ENCODE data around the gene PDZD7.

The PDZD7 gene

DNA sequence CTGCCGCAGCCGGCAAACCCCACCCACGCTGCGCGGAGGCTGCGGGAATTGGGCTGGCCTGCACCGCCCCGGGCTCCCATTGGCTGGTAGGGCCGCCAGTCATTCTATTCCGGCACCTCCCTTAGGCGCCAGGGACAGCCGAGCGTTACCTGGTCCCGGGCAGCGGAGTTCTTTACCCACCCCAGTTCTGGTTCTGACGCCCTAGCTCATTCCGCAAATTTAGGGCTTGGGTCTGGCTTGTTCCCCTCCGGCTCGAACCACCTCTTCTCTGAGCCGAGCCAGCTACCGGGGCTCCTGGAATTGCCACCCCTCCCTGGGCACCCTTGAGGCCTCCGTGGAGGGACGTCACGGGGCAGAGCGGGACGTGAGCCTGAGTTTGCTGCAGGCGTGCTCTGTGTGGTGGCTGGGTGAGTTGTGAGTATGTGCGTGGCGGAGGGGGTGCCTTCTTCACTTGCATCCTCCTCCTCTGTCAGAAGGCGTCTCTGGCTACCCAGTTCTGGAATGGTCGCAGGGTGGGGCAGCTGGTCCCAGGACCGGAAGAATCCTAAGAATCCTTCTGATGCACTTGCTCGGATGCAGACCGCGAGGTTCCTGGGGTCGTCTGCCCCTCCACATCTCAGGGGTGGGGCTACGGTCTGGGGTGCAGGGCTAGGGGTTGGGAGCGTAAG lies at the start of gene PDZD7, which contains the start of gene SFXN3:
TSS of gene PDZD7 (minus strand) at position 2 of the 668 bp plus-strand sequence. CDS start 910 bp downstream, outside the sequence.
TSS of gene SFXN3 (plus strand) at position 107 of the 668 bp plus-strand sequence. CDS start 3,461 bp downstream, outside the sequence.
- FAIRE-seq, result peak; percentile 54
- peak; percentile 96 for DNase-seq (ENCODE audit: extremely low spot score, insufficient read length, low read depth)

DNA sequence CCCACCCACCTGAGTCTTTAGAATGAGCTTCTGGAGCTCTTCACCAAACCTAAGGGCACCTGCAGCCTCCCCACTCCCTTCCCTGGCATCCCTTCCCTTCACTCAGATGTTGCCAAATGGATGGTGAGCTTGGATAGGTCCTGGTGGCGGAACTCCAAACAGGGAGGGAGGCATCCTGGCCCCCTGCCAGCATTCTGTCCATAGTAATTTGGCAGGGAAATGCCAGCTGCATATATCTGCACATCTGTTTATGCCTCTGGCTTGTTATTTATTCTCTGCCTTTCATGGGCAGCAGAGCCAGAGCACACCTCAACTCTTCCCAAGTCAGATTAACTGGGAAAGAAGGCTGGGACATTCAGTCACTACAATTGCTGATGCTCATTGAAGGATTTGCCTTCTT lies 48.9 kb upstream of the PDZD7 start:
- no peak for DNase-seq (ENCODE audit: extremely low spot score, insufficient read length, low read depth)
- no peak for FAIRE-seq

DNA sequence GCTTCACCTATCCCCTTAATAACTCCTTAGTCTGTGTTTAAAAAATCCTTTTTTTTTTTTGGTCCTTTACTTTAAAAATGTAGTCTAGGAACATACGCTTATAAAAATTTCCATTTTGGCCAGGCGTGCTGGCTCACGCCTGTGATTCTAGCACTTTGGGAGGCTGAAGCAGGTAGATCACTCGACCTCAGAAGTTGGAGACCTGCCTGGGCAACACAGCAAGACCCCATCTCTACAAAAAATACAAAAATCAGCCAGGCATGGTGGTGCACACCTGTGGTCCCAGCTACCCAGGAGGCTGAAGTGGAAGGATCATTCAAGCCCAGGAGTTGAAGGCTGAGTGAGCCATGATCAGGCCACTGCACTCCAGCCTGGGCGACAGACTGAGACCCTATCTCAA lies 45.7 kb upstream of the PDZD7 start:
- FAIRE-seq (no peak), DNase-seq (ENCODE audit: extremely low spot score, insufficient read length, low read depth) (no peak)

DNA sequence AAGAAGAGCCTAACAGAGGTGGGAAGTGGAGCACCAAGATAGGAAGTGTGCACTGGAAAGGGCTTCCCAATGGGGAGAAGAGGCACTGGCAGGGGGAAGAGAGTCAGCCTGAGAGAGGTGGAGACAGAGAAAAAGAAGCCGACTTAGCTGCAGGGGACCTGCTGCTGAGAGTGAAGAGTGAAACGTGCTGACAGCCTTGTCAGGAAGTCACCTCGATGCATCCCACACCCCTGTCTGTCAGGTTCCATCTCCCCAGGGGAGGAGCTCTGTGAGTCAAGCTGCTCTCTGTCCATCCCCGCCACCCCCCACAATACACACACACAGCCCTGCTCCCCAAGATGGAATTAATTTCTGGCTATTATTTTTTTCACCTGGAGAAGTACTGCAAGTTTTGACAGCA lies 44.8 kb upstream of the PDZD7 start:
- no peak for DNase-seq (ENCODE audit: extremely low spot score, insufficient read length, low read depth)
- no peak for FAIRE-seq

DNA sequence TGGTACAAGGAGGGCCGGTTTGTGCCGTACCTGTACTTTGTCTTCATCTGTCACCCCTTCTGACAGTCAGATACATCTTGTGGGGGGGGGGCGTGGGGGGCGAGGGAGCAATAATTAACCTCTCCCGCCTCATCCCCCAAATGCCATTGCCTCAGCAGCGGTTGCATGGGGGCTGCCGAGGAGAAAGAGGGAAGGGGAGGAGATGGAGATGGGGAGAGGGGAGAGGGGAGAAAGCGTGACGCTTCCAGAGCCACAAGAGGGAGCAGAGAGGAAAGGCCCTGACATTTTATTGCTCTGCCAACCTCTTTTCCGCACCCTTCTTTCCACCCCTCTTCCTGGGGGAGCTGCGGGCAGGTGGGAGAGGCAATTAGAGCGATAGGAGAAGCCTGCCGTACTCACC lies 42.7 kb upstream of the PDZD7 start:
- FAIRE-seq (no peak), DNase-seq (ENCODE audit: extremely low spot score, insufficient read length, low read depth) (no peak)

DNA sequence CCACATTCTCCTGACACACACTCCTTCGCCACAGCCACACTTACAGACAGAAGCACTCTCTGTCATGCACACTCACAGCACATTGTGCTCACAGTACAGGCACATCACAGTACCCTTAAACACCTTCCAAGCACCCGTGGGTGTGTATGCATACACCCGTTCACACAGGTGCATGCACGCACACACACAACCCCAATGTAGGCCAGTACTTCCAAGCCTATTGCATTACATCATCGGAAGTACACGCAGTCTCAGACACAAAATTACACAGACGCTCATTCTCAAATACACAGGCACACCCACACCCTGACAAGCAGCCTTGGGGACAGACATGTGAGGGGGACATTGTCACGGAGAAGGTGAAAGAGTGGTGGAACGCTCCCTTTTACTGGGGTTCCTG lies 42.0 kb upstream of the PDZD7 start:
- FAIRE-seq, result no peak

DNA sequence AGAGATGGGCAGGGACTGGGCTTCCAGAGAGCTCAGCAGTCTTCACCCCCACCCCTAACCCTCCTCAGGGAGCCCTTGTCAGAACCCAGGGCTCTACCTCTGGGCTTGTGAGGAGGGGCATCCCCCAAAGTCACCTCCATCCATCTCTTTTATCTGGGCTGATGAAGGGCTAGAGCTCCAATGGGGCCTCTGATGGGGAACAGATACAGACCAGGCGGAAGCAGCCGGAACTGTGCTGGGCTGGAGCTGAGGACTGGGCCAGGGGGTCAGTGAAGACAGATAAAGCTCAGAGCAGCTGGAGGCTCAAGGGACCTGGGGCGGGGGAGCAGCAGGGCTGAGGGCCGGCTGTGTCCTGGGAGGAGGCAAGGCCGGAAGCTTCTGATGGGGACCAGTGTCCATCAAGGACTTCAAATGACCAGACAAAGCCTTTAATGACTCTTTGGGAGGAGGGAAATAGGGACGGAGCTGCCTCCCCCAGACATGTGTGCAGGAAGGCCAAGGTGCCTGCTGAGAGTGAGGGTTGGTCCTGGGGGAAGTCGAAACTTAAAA lies 41.0 kb upstream of the PDZD7 start:
- FAIRE-seq (no peak), DNase-seq (ENCODE audit: extremely low spot score, insufficient read length, low read depth) (no peak)

More for the DNA sequence above, 42.0 kb upstream of the PDZD7 start:
- DNase-seq (ENCODE audit: extremely low spot score, insufficient read length, low read depth), result no peak

DNA sequence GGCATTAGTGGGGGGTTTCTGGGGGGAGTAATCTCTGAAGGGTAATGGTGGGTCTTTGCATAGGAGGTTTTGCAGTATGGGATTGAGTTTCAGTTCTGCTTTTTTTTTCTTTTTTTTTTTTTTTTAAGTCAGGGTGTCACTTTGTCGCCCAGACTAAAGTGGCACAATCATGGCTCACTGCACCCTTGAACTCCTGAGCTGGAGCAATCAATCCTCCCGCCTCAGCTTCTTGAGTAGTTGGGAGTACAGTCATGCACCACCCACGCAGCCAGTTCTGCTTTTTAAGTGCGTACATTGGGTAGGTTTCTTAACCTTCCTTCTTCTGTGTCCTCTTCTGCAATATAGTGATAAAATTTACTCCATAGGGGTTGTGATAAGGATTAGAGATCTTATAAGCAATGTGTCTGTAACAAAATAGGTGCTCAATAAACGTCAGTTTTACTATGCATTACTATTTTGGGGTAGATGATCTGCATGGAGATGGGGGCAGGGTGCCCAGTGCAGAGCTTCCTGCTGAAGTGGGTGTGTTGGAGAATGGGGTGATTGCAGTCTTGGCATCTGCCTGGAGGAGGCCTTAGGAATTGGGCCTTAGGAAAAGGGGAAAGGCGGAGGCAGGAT lies 40.4 kb upstream of the PDZD7 start:
- FAIRE-seq (peak; percentile 69), DNase-seq (ENCODE audit: extremely low spot score, insufficient read length, low read depth) (no peak)

DNA sequence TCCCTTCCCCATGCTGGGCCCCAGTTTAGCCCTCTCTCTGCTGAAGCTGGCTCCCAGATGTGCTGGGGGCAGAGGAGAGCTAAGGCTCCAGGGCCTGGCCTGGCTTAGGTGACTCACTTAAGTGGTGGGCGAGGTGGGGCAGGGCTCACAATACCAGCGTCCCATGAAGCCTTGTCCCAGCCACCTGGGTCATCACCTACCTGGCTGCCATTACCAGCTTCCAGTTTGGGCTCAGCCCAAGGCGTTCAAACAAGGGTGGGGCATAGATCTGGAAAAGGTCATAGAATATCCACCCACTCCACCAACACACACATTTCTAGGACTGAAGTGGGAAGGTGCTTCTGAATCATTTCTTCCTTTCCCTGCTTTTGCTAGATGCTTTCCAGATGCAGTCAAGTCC lies 39.2 kb upstream of the PDZD7 start:
- DNase-seq (ENCODE audit: extremely low spot score, insufficient read length, low read depth), result no peak
- FAIRE-seq, result no peak

DNA sequence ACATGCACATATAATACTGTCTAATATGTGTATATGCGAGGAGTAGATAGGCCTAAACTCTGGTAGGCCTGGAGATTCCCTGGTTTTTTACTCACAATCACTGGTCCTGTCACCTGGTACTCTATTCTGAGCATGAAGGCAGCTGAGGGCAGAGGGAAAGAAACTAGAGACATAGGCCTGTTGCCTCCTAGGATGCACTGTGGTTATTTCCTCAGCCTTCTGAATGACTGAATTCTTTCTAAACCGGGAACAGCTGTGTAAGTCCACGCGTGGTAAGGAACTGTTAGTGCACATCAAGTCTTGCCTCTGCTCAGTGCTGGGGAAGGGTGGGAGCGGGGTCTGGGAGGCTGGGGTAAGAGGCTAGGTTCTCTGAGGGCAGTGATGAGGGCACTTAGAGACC lies 38.5 kb upstream of the PDZD7 start:
- FAIRE-seq (no peak), DNase-seq (ENCODE audit: extremely low spot score, insufficient read length, low read depth) (no peak)

DNA sequence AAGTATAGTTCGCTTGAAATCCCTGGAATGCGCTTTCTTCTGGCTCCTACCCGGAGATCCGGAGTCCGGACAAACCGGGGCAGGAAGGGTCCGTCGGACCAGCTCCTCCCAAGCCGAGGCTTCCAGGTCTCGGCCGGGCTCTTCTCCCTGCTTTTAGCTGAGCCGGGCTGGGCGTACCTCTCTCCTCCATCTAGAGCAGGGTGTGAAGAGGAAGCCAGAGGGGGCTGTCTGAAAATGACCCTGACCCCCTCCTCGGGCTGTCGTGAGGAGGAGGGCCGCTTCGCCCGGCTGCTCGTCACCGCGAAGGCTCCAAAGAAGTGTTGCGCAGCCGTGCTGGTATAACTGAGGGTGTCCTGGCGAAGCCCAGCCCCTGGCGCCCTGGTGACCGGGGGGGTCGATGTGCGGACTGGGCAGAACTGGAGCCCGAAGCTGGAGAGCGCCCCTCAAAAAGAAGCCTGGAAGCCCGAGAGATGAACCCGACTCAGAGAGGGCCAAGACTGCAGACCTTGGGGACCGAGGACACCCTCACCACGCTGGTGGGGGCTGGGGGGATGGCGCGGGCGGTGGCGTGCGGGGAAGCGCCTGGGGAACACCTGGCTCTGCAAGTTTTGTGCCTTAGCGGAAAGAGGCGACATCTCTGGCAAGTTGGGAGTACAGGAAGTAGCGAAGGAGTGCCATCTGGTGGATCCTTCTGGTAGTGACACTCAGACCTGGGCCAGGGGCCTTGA lies 36.6 kb upstream of the PDZD7 start:
- peak; percentile 60 for DNase-seq (ENCODE audit: extremely low spot score, insufficient read length, low read depth)
- FAIRE-seq, result peak; percentile 87

DNA sequence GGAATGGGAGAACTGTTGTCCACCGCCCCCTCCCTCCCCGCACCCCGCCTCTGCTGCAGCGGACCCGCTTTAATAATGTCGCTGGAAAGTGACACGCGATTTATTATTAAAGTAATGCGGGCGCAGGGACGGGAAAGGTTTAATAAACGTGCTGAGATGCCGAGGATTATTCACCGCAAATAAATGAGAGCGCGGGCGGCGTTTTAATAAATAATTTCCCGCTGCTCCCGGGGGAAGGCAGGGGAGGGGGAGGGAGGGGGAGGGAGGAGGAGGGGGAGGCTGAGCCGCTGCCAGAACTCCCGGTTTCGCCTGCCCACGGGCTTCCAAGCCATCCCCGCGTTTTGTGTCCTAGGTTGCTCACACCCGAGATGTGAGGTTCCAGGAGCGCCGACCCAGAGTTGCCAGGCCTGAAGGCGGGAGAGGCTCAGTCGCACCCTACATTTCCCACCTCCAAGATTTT lies 36.0 kb upstream of the PDZD7 start:
- DNase-seq (ENCODE audit: extremely low spot score, insufficient read length, low read depth), result no peak

DNA sequence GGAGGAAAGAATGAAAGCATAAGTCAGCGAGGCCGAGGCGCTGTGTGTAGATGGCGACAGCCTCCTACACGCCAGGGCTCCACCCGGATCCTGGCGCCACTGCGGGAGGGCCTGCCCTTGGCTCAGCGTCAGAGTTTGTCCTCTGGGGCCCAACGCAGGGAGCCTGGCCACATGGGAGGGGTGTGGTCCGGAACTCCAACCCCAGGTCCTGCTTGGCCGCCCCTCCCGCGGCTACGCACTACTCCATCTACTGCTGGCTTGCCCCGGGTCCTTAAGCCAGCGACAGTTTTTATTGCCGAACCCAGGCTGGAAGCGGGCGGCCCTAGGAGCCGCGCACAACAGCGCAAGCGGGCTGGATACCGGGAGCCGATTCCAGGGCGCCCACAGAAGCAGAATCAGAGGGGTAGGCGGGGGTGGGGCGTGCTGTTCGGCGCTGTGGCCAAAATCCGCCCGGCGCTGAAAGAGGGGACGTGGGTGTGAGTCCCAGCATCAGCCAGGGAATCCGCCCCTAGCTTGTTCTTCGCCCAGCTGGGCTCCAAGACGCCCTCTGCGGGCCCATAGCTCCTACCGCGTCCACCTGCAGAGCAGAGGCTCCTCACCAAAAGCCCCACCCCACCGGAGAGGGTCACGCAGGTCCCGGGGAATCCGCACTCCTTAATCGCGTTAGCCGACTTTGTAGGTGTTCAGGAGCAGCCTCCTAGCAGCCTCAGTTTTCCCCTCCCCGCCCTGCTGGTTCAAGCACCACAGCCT lies 35.4 kb upstream of the PDZD7 start:
- FAIRE-seq (peak; percentile 64), DNase-seq (ENCODE audit: extremely low spot score, insufficient read length, low read depth) (no peak)

More for the DNA sequence above, 36.0 kb upstream of the PDZD7 start:
- FAIRE-seq, result no peak

DNA sequence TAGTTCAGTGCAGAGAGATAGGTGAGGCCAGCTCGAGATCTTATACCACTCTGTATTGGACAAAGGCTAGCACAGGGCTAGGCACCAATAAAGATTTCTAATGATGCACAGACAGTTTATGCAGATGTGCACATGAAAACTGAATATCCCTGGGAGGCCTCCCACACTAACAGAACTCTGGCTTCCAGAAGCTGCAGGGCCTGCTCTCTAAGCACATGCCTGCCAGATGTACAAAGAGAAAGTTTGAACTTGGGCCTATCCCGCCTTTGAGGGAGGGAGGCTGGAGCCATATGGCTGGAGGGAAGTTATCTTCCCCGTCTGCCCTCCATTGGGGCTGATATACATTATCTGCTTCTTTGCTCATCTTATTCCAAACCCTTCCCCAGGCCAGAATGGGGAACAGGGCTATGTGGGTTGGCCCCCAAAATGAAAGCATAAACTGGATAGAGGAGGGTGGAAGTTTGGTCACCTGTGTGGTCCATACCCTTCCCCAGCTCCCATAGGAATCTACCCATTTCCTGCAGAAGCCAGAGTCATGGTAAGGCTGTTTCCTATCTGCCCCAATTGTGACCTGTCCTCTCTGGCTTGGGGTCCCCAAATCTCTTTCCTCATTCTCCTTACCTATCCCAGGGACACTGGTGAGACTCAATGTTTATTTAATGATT lies 34.7 kb upstream of the PDZD7 start:
- DNase-seq (ENCODE audit: extremely low spot score, insufficient read length, low read depth) (no peak), FAIRE-seq (no peak)

DNA sequence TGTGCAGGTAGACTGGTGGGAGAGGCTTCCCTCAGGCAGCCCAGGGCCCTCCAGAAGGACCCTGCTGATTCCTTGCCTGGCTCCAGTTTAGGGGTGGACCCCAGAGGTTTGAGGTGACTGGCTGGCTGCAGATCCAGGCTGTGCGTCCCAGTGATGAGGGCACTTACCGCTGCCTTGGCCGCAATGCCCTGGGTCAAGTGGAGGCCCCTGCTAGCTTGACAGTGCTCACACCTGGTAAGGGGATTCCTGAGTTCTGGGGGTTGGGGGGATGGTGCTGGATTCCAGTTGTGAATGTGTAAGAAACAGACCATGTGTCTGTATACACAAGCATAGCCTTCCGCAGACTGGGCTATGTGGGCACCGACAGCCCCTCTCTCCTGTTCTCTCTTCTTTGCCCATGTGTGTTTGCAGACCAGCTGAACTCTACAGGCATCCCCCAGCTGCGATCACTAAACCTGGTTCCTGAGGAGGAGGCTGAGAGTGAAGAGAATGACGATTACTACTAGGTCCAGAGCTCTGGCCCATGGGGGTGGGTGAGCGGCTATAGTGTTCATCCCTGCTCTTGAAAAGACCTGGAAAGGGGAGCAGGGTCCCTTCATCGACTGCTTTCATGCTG lies 33.6 kb upstream of the PDZD7 start:
- FAIRE-seq, result no peak
- no peak for DNase-seq (ENCODE audit: extremely low spot score, insufficient read length, low read depth)

DNA sequence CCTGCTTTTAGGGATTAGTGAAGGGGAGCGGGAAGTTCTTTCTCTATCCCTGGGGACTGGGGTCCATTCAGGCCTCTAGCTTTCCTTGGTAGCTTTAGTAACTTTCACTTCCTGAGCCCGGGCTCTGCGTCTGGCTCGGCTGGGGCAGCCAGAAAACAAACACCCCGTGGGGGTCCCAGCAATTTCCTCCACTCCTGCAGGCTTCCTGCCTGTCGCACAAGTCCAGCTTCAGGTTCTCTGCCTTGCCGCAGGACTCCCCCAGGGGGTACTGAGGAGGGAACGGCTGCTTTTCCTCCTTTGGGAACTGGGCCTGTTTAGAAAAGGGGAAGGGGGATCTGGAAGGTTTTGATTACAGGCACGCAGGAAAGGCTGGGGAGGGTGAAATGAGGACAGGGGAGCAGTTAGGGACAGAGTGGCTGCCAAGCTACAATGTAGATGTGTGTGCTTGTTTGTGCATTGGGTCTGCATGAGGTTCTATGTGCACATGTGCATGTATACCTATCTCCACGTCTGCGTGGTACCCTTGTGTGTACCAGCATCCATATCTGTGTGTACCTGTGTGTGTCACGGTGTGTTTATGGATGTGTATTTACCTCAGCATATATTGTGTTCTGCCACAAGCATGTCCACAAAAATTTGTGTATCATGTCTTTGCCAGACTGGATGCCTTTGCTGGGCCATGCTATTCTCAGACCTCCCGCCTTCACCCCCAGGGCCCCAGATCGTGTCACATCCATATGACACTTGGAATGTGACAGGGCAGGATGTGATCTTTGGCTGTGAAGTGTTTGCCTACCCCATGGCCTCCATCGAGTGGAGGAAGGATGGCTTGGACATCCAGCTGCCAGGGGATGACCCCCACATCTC lies 32.9 kb upstream of the PDZD7 start:
- FAIRE-seq (no peak), DNase-seq (ENCODE audit: extremely low spot score, insufficient read length, low read depth) (no peak)

DNA sequence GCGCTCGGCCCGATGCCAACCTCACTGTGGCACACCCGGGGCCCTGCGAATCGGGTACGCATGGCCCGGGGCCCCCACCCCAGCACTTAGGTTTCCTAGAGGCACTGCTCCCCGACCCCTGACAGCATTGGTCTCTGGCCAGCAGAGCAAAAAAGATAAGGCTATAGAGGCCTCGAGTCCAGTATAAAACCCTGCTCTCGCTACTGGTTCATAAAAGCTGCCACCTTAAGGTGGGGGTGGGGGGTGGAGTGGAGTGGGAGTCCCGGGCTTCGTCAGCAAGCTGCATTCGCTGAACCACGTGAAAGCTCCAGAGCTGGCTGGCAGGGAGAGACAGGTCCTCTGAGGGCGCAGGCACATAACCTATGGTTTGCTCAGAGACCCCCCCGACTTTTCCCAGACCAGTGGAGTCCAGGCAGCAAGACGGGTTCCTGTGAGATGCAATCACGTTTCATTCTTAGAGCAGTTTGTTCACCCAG lies 32.2 kb upstream of the PDZD7 start:
- FAIRE-seq (no peak), DNase-seq (ENCODE audit: extremely low spot score, insufficient read length, low read depth) (no peak)
